Neutrophil (primary cell): ENCODE measurements around the gene RNF144A.

Source experiments
- H3K27ac ChIP-seq: fragments of 200-600 bp; sonication (generic); 2 replicates; pipeline ENCODE4 v1.5.1; 2016; ENCODE audit warnings: mild to moderate bottlenecking, moderate library complexity
- H3K27me3 ChIP-seq: fragments of 200-600 bp; sonication (generic); 2 replicates; pipeline ENCODE4 v1.6.0; 2016; ENCODE audit warnings: mild to moderate bottlenecking
- H3K36me3 ChIP-seq: fragments of 200-600 bp; sonication (generic); 2 replicates; pipeline ENCODE4 v1.5.1; 2017
- H3K4me1 ChIP-seq, 2 experiments: fragments of 200-600 bp in 1 of 2; sonication (generic) in 1 of 2; 1 replicate in 1 of 2; 2 replicates in 1 of 2; pipeline versions ENCODE4 v1.5.1 to v1.6.1; 2013 to 2016; ENCODE audit warnings: low read depth in 1 of 2, low read length in 1 of 2, mild to moderate bottlenecking in 1 of 2, moderate library complexity in 1 of 2; ENCODE audit not compliant: control insufficient read depth in 1 of 2, insufficient read depth in 1 of 2
- H3K4me3 ChIP-seq, 2 experiments: fragments of 200-600 bp in 1 of 2; sonication (generic) in 1 of 2; 1 replicate in 1 of 2; 2 replicates in 1 of 2; pipeline ENCODE4 v1.5.1; 2013 to 2016; ENCODE audit warnings: low read depth in 1 of 2, low read length in 1 of 2, mild to moderate bottlenecking in 1 of 2, moderate library complexity in 1 of 2
- H3K9me3 ChIP-seq: fragments of 200-600 bp; sonication (generic); 2 replicates; pipeline ENCODE4 v1.5.1; 2016
- TF ChIP-seq, protein P1 (sequence below): fragments of 200-600 bp; sonication (generic); IDR thresholded peaks from 2 replicates; pipeline ENCODE4 v1.5.1; 2016; ENCODE audit warnings: antibody characterized with exemption

RNF144A gene

DNA sequence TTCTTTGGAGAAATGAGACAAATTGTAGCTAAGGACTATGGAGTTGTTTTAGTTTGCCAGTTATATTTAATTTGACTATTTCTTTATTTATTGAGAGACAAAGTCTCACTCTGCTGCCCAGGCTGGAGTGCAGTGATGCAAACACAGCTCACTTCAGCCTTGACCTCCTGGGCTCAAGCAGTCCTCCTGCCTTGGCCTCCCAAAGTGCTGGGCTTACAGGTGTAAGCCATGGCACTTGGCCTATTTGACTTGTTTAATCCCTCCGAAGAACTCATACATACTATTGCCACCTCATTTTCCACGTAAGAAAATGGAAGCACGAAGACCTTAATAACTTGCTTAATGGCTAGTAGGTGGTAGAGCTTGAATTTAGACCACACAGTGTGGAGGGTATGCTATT is 988 bp upstream of the RNF144A start:
- no peaks in the 10 kb centered on the region for H3K27me3 ChIP-seq
- TF ChIP-seq, protein P1, sequence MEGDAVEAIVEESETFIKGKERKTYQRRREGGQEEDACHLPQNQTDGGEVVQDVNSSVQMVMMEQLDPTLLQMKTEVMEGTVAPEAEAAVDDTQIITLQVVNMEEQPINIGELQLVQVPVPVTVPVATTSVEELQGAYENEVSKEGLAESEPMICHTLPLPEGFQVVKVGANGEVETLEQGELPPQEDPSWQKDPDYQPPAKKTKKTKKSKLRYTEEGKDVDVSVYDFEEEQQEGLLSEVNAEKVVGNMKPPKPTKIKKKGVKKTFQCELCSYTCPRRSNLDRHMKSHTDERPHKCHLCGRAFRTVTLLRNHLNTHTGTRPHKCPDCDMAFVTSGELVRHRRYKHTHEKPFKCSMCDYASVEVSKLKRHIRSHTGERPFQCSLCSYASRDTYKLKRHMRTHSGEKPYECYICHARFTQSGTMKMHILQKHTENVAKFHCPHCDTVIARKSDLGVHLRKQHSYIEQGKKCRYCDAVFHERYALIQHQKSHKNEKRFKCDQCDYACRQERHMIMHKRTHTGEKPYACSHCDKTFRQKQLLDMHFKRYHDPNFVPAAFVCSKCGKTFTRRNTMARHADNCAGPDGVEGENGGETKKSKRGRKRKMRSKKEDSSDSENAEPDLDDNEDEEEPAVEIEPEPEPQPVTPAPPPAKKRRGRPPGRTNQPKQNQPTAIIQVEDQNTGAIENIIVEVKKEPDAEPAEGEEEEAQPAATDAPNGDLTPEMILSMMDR: no peak
- no peaks in the 10 kb centered on the region for H3K9me3 ChIP-seq
- no peak overlapping the region for H3K27ac ChIP-seq
- H3K4me1 ChIP-seq: peaks cover 19% of the 10 kb centered on the region in 2 experiments
- H3K36me3 ChIP-seq: no peaks in the 10 kb centered on the region
- no peak overlapping the region for H3K4me3 ChIP-seq

DNA sequence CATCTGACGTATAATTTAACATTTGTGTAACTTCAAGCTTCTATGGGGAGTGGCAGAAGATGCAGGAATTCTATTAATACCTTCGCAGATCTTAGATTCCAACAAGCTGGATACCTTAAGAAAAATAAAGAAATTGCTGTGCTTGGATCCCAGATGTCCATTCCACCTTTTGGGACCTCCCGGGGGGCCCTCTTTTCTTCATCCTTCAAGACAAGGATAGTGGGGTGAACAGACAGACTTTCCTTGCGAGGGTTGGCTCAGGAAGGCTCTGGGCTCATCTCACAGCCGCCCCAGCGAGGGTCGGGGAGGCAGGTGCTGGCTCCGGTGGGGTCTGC is 509 bp upstream of the RNF144A start:
- Histone ChIP-seq H3K27ac (no peak overlapping the region), H3K4me3 (peak overlapping the region; percentile 34 to 50), H3K4me1 (peaks cover 19% of the 10 kb centered on the region in 2 experiments), H3K36me3 (no peaks in the 10 kb centered on the region), H3K9me3 (no peaks in the 10 kb centered on the region), H3K27me3 (no peaks in the 10 kb centered on the region)
- TF ChIP-seq, protein P1: no peak

DNA sequence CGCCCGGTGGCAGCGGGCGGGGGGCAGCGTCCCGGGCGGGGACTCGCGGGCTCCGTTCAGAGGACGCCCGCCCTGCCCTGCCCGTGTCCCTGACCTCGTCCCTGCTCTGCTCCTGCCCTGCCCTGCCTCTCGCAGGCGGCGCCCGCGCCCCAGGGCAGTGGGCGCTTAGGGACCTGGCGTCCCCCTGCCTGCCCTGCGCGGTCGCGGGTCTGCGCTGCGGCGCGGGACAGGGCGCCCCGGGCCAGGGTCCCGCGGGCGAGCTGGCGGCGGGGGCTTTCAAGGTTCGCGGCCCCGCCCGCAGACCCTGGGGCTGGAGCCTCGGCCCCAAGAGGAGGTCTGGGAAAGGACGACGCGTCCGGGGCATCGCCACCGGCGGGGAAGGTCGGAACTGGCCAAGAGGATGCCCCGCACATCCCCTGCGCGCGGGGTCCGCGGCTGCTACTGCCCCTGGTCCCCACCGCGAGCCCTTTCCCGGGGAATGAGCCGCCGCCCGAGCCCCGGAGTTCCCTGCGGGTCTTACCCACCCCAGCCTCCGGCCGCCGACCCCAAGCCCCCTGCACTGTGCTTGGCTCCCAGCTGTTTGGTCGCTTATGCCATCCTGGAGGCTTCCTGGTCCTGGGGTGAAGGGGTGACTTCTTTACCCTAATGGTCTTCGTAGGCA is 679 bp downstream of the RNF144A start:
- H3K27ac ChIP-seq: peak overlapping the region; percentile 69
- no peaks in the 10 kb centered on the region for H3K9me3 ChIP-seq
- TF ChIP-seq, protein P1: no peak
- H3K36me3 ChIP-seq: no peaks in the 10 kb centered on the region
- no peaks in the 10 kb centered on the region for H3K27me3 ChIP-seq
- H3K4me1 ChIP-seq: peaks cover 19% of the 10 kb centered on the region in 2 experiments
- peak overlapping the region; percentile 67 to 69 for H3K4me3 ChIP-seq

DNA sequence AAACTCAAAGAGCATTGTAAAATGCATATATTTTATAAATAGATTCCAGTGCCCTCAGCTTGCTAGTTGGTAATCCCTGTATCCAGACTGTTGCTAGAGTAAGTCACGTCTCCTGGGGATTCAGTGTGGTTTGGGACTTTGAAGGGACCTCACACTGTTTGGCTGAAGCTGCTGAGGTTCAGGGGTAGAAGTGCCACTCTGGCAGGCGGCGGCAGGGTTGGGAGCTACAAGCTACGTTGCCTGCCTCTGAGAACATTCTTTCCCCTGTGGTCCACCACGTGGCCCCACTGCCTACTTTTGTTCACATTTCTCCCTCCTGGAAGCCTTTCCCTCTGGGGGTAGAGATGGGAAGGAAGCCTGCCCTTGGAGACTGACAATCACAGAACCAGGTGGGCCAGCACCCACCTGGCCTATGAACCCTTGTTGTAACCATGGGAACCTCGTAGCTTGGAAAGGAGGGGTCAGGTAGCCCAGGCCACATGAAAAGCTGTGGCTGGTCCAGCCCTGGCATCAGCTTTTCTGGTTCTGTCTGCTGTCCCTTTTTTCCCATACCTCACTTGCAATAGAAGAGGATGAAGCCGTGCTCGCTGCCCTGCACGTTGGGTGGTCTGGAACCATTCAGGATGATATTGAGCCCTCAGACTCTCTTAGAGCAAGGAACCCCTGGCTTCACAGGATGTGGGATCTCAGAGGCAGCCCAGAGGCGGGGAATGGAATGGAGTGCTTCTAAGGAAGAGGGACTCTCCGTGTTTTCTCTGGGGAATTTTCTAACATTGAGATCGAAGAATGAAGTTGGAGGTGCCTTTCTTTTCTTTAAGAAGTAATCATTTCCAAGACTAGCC is 2.9 kb downstream of the RNF144A start:
- Histone ChIP-seq H3K4me1 (peaks cover 31 to 32% of the 10 kb centered on the region in 2 experiments), H3K27me3 (no peaks in the 10 kb centered on the region), H3K4me3 (no peak overlapping the region), H3K27ac (no peak overlapping the region), H3K36me3 (no peaks in the 10 kb centered on the region), H3K9me3 (no peaks in the 10 kb centered on the region)
- TF ChIP-seq, protein P1: no peak

DNA sequence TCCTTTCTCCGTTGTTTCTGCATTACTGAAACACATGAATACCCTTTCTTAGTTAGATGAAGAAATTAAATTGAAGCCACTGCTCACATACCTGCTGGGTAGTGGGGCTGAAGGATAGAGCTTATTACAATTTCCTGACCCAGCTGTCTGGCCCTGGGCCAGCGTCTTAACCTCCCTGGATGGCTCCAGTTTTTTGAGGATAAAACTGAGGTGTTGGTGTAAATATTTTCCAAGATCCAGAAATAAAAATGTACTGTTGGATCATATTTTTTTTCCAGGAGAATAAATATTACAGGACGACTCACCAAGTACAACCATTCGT is 3.5 kb downstream of the RNF144A start:
- H3K4me1 ChIP-seq: peaks cover 37 to 38% of the 10 kb centered on the region in 2 experiments
- TF ChIP-seq, protein P1: no peak
- H3K9me3 ChIP-seq: no peaks in the 10 kb centered on the region

More for the DNA sequence above, 3.5 kb downstream of the RNF144A start:
- Histone ChIP-seq H3K36me3 (no peaks in the 10 kb centered on the region), H3K4me3 (no peak overlapping the region), H3K27me3 (no peaks in the 10 kb centered on the region), H3K27ac (no peak overlapping the region)
